Fibroblast of upper back skin (primary cell): Measurements from ENCODE around the gene POLR1A.

Source experiments
- DNase-seq: peaks from one replicate; pipeline ENCODE4 v3.0.0-alpha.2; 2013

The POLR1A gene

GRCh38 chr2:86094229-86094628 is 11.5 kb downstream of the POLR1A start:
- no peak for DNase-seq

- DNase-seq = no peak
Measured at GRCh38 chr2:86087936-86088850, 17.5 kb downstream of the POLR1A start.

- no peak for DNase-seq
Measured at GRCh38 chr2:86082756-86083155, 22.9 kb downstream of the POLR1A start.

- no peak for DNase-seq
Measured at GRCh38 chr2:86081724-86082123, 24.0 kb downstream of the POLR1A start.

- peak; percentile 72 for DNase-seq
Measured at GRCh38 chr2:86079981-86080911, 25.4 kb downstream of the POLR1A start.

GRCh38 chr2:86078774-86079545 is 26.7 kb downstream of the POLR1A start:
- peak; percentile 61 for DNase-seq

- DNase-seq = no peak
Measured at GRCh38 chr2:86075886-86076285, 29.8 kb downstream of the POLR1A start.

GRCh38 chr2:86074811-86075210 is 30.9 kb downstream of the POLR1A start:
- DNase-seq = no peak

- DNase-seq = no peak
Measured at GRCh38 chr2:86074256-86074655, 31.4 kb downstream of the POLR1A start.

- DNase-seq = no peak
Measured at GRCh38 chr2:86073225-86073624, 32.5 kb downstream of the POLR1A start.

GRCh38 chr2:86072271-86072858 is 33.3 kb downstream of the POLR1A start:
- DNase-seq = no peak

GRCh38 chr2:86070868-86071267 is 34.8 kb downstream of the POLR1A start:
- DNase-seq = no peak

- DNase-seq = no peak
Measured at GRCh38 chr2:86069783-86070339, 35.8 kb downstream of the POLR1A start.

- no peak for DNase-seq
Measured at GRCh38 chr2:86069091-86069685, 36.5 kb downstream of the POLR1A start.

GRCh38 chr2:86068648-86069047 is 37.0 kb downstream of the POLR1A start:
- DNase-seq = no peak

GRCh38 chr2:86068136-86068588 is 37.5 kb downstream of the POLR1A start:
- DNase-seq = peak; percentile 33

GRCh38 chr2:86066915-86067314 is 38.8 kb downstream of the POLR1A start:
- DNase-seq = no peak

GRCh38 chr2:86066007-86066578 is 39.6 kb downstream of the POLR1A start:
- no peak for DNase-seq

- peak; percentile 88 for DNase-seq
Measured at GRCh38 chr2:86065512-86065911, 40.2 kb downstream of the POLR1A start.

- no peak for DNase-seq
Measured at GRCh38 chr2:86064006-86064405, 41.7 kb downstream of the POLR1A start.

- peak; percentile 31 for DNase-seq
Measured at GRCh38 chr2:86062043-86062442, 43.6 kb downstream of the POLR1A start.
